Measurements from ENCODE around the gene ANKRD49. TPM values are rescaled to one million over a fixed set of nuclear protein-coding genes. Genes with fewer than 3 reads are reported as not detected.

The ANKRD49 gene
- total and polyA plus RNA-seq, 10 of the 15 experiments (the other 5 are each of a cell fraction or from before 2014, with no cell fraction given), result 19.2 to 46.6 (median 33.6) TPM

GRCh38 chr11:94472916-94473799 lies 20.6 kb upstream of the ANKRD49 start:
- Histone ChIP-seq H3K9ac (ENCODE audit: control insufficient read depth, insufficient read depth, low read length) (no peak overlapping the region), H3K4me3 (peak overlapping the region; percentile 11; the same call in 1 of the 2 replicates), H3K4me1 (ENCODE audit: control insufficient read depth, insufficient read depth, low read length) (peaks cover 48% of the 10 kb centered on the region), H3K27me3 (replicated peaks in 1 of 2; ENCODE audit: control insufficient read depth in 2 of 2, insufficient read depth in 2 of 2, low read length in 1 of 2) (no peaks in the 10 kb centered on the region), H3K27ac (ENCODE audit: control insufficient read depth, insufficient read depth) (peak overlapping the region; percentile 69), H3K79me2 (ENCODE audit: control insufficient read depth, insufficient read depth, low read length) (no peaks in the 10 kb centered on the region; the same call in 1 of the 2 replicates), H3K36me3 (ENCODE audit: control insufficient read depth in 2 of 2, insufficient read depth in 2 of 2, low read length in 1 of 2) (peaks cover 0 to 3% of the 10 kb centered on the region in 2 experiments; a peak in 1 of 4 replicates), H2AFZ (ENCODE audit: control insufficient read depth, low read depth, low read length) (peak overlapping the region; percentile 24), H3K4me2 (ENCODE audit: control insufficient read depth, insufficient read depth) (peak overlapping the region; percentile 48), H3K9me3 (replicated peaks; ENCODE audit: control insufficient read depth, insufficient read depth, low read length) (no peaks in the 10 kb centered on the region; the same call in 2 of the 3 replicates), H4K20me1 (ENCODE audit: control insufficient read depth, insufficient read depth) (no peaks in the 10 kb centered on the region)
- intact Hi-C loops (cut with micrococcal nuclease; ENCODE audit: unreplicated experiment), result loop anchor here (1.0 to 10.0 kb wide), 3 partner anchors 20 to 938 kb away; partner anchors contain the start of genes ANKRD49 and MRE11
- ChIA-PET RAD21 (ENCODE audit: unreplicated experiment) (interaction anchor here (0.7 to 1.6 kb wide), 9 partner anchors 14 to 130 kb away, joined by 3 to 12 read pairs (median 4); no protein-coding TSS in a partner anchor), SMC1A (ENCODE audit: uncharacterized antibody, unreplicated experiment) (interaction anchor here (0.5 to 1.9 kb wide), 12 partner anchors 9 to 109 kb away, joined by 3 to 12 read pairs (median 3); partner anchors contain the start of genes ANKRD49 and MRE11), CTCF (interaction anchor here (0.8 to 2.1 kb wide), 4 partner anchors 19 to 130 kb away, joined by 3 to 7 read pairs (median 4); no protein-coding TSS in a partner anchor), POLR2A (interaction anchor here (0.5 to 1.0 kb wide), 3 partner anchors 19 to 762 kb away, joined by 3 to 6 read pairs (median 3); no protein-coding TSS in a partner anchor)
- FAIRE-seq (peak; percentile 94), DNase-seq (ENCODE audit: low read depth, low spot score) (peak; percentile 88), ATAC-seq (peak; percentile 82)
- TSS peak; percentile 35 for BruUV-seq (replicated peaks)
- in situ Hi-C loops (cut with MboI), result no loop called here
- WGBS (ENCODE audit: insufficient coverage, insufficient replicate concordance, low lambda C conversion rate, missing lambda C conversion rate), result 67% methylated on average over 3 of the region's 3 CpGs
- TF ChIP-seq ZNF274 (IDR thresholded peaks at IDR 0.05; ENCODE audit: insufficient read depth, insufficient read length), result no peak
- no peak for TF ChIP-seq SUPT20H (IDR thresholded peaks at IDR 0.05; ENCODE audit: borderline replicate concordance, control insufficient read depth, low read depth, low read length)
- TF ChIP-seq SIN3A (IDR thresholded peaks at IDR 0.05; ENCODE audit: low read depth, low read length), result no peak
- TF ChIP-seq HDAC6 (IDR thresholded peaks at IDR 0.05; ENCODE audit: unreplicated experiment), result no peak
- no peak for TF ChIP-seq ASH2L (IDR thresholded peaks at IDR 0.05; ENCODE audit: borderline replicate concordance, low read depth)
- peak; percentile 94 for TF ChIP-seq NBN (IDR thresholded peaks at IDR 0.05)
- no peak for TF ChIP-seq ZNF207 (IDR thresholded peaks at IDR 0.05; ENCODE audit: borderline replicate concordance)
- TF ChIP-seq ATF3 (IDR thresholded peaks at IDR 0.05; ENCODE audit: borderline replicate concordance, extremely low read depth, low read depth, low read length), result no peak
- TF ChIP-seq ZBTB33 (IDR thresholded peaks at IDR 0.05), result no peak
- peak; percentile 97 for TF ChIP-seq ATF7 (IDR thresholded peaks at IDR 0.05; ENCODE audit: low read depth)
- TF ChIP-seq HDGF (IDR thresholded peaks at IDR 0.05), result no peak; the same call in 1 of the 2 replicates
- TF ChIP-seq NFYA (IDR thresholded peaks at IDR 0.05; ENCODE audit: borderline replicate concordance, low read depth, low read length), result no peak
- peak; percentile 46 for TF ChIP-seq E2F8 (IDR thresholded peaks at IDR 0.05; ENCODE audit: low read depth, partially characterized antibody)
- no peak for TF ChIP-seq RELA (IDR thresholded peaks at IDR 0.05; ENCODE audit: borderline replicate concordance, partially characterized antibody)
- peak; percentile 13; the same call in 1 of the 2 replicates for TF ChIP-seq TCF7 (IDR thresholded peaks at IDR 0.05; ENCODE audit: borderline replicate concordance)
- no peak for TF ChIP-seq STAT1 (conservative IDR thresholded peaks at IDR 0.05)
- peak; percentile 98 for TF ChIP-seq NFIC (IDR thresholded peaks at IDR 0.05; ENCODE audit: low read depth, low read length)
- no peak for TF ChIP-seq RFX5 (IDR thresholded peaks at IDR 0.05; ENCODE audit: low read depth, low read length)

Data from GM12878 (cell line).